HEK293 (cell line): ENCODE data around the gene MLN.

Experiments used
- CTCF ChIA-PET: fragments of 350-600 bp; formaldehyde crosslinking; extraction: SDS; loops from one replicate; lab custom pipeline; 2021; ENCODE audit warnings: antibody characterized with exemption; lab: Yijun Ruan, JAX
- POLR2A ChIA-PET: fragments of 300-600 bp; formaldehyde crosslinking; extraction: SDS; loops from one replicate; lab custom pipeline; 2020; ENCODE audit warnings: antibody characterized with exemption, inconsistent platforms; lab: Yijun Ruan, JAX
- H3K27ac ChIP-seq: fragments of 200-500 bp; sonication (Bioruptor generic); 2 replicates; pipeline ENCODE4 v1.5.1; 2014; ENCODE audit warnings: low read depth, low read length, control low read depth, inconsistent platforms; ENCODE audit errors: extremely low read depth
- H3K36me3 ChIP-seq, 2 experiments: fragments of 200-500 bp in 1 of 2; sonication (Bioruptor generic) in 1 of 2; 1 replicate in 1 of 2; 2 replicates in 1 of 2; pipeline ENCODE4 v1.5.1; 2014 to 2017; ENCODE audit warnings: inconsistent platforms in 2 of 2, low read length in 2 of 2; ENCODE audit not compliant: control insufficient read depth in 2 of 2, insufficient read depth in 1 of 2
- H3K4me1 ChIP-seq: fragments of 200-500 bp; sonication (Bioruptor generic); 2 replicates; pipeline ENCODE4 v1.5.1; 2014; ENCODE audit warnings: mild to moderate bottlenecking, low read length, inconsistent platforms; ENCODE audit not compliant: control insufficient read depth, insufficient read depth
- H3K4me3 ChIP-seq: 2 replicates; pipeline ENCODE4 v1.5.1; 2011; ENCODE audit warnings: low read depth, mild to moderate bottlenecking, control low read depth, low read length, moderate library complexity
- H3K9me3 ChIP-seq: fragments of 200-500 bp; sonication (Bioruptor generic); 2 replicates; pipeline ENCODE4 v1.5.1; 2014; ENCODE audit warnings: low read depth, low read length, inconsistent platforms; ENCODE audit not compliant: control insufficient read depth, insufficient read depth
- ATF2 ChIP-seq: fragments of 450-650 bp; formaldehyde crosslinking; IDR thresholded peaks from 2 replicates; pipeline ENCODE4 v1.5.1; 2016; ENCODE audit warnings: missing biosample characterization, missing genetic modification characterization, low read depth
- CTCF ChIP-seq: fragments of 450-650 bp; formaldehyde crosslinking; IDR thresholded peaks from 2 replicates; pipeline ENCODE4 v1.5.1; 2016; ENCODE audit warnings: missing biosample characterization, missing genetic modification characterization
- INSM2 ChIP-seq: fragments of 450-650 bp; formaldehyde crosslinking; IDR thresholded peaks from 2 replicates; pipeline ENCODE4 v1.5.1; 2016; ENCODE audit warnings: missing biosample characterization, missing genetic modification characterization
- KLF9 ChIP-seq: fragments of 450-650 bp; formaldehyde crosslinking; IDR thresholded peaks from 2 replicates; pipeline ENCODE4 v1.5.1; 2016; ENCODE audit warnings: missing biosample characterization, missing genetic modification characterization, low read depth
- TCF7L2 ChIP-seq: IDR thresholded peaks from 2 replicates; pipeline ENCODE4 v1.6.1; 2011; ENCODE audit warnings: low read depth, mild to moderate bottlenecking, inconsistent platforms, low read length, moderate library complexity, borderline replicate concordance
- WT1 ChIP-seq: fragments of 450-650 bp; formaldehyde crosslinking; IDR thresholded peaks from 2 replicates; pipeline ENCODE4 v1.5.1; 2016; ENCODE audit warnings: missing biosample characterization, missing genetic modification characterization
- ZBTB17 ChIP-seq: fragments of 450-650 bp; formaldehyde crosslinking; IDR thresholded peaks from 2 replicates; pipeline ENCODE4 v1.5.1; 2016; ENCODE audit warnings: missing biosample characterization, missing genetic modification characterization
- ZBTB20 ChIP-seq: fragments of 450-650 bp; formaldehyde crosslinking; IDR thresholded peaks from 2 replicates; pipeline ENCODE4 v1.5.1; 2016; ENCODE audit warnings: missing biosample characterization, missing genetic modification characterization
- ZBTB26 ChIP-seq: fragments of 450-650 bp; formaldehyde crosslinking; optimal IDR thresholded peaks from 2 replicates; pipeline ENCODE3; 2016; ENCODE audit warnings: missing biosample characterization, mild to moderate bottlenecking, missing genetic modification characterization
- ZNF132 ChIP-seq: fragments of 450-650 bp; formaldehyde crosslinking; IDR thresholded peaks from 2 replicates; pipeline ENCODE4 v1.5.1; 2017; ENCODE audit warnings: missing biosample characterization, missing genetic modification characterization, borderline replicate concordance
- ZNF157 ChIP-seq: fragments of 450-650 bp; formaldehyde crosslinking; IDR thresholded peaks from 2 replicates; pipeline ENCODE4 v1.5.1; 2016; ENCODE audit warnings: missing biosample characterization, missing genetic modification characterization
- ZNF16 ChIP-seq: fragments of 450-650 bp; formaldehyde crosslinking; IDR thresholded peaks from 2 replicates; pipeline ENCODE4 v1.5.1; 2016; ENCODE audit warnings: low read depth, missing biosample characterization, missing genetic modification characterization
- ZNF18 ChIP-seq: fragments of 450-650 bp; formaldehyde crosslinking; IDR thresholded peaks from 2 replicates; pipeline ENCODE4 v1.5.1; 2016; ENCODE audit warnings: missing biosample characterization, missing genetic modification characterization
- ZNF24 ChIP-seq: fragments of 450-650 bp; formaldehyde crosslinking; IDR thresholded peaks from 2 replicates; pipeline ENCODE4 v1.5.1; 2016; ENCODE audit warnings: missing biosample characterization, missing genetic modification characterization
- ZNF274 ChIP-seq, 2 experiments: fragments of 200-500 bp in 1 of 2; fragments of 450-650 bp in 1 of 2; sonication (Bioruptor generic) in 1 of 2; formaldehyde crosslinking in 1 of 2; IDR thresholded peaks; 2 replicates each; pipeline versions ENCODE4 v1.5.1 to v1.6.1; 2014 to 2016; ENCODE audit warnings: borderline replicate concordance in 1 of 2, inconsistent platforms in 1 of 2, low read length in 1 of 2, missing biosample characterization in 1 of 2, missing genetic modification characterization in 1 of 2
- ZNF302 ChIP-seq: fragments of 450-650 bp; formaldehyde crosslinking; IDR thresholded peaks from 2 replicates; pipeline ENCODE4 v1.5.1; 2016; ENCODE audit warnings: missing biosample characterization, missing genetic modification characterization, low read depth
- ZNF350 ChIP-seq: fragments of 450-650 bp; formaldehyde crosslinking; IDR thresholded peaks from 2 replicates; pipeline ENCODE4 v1.5.0; 2017; ENCODE audit warnings: missing biosample characterization, mild to moderate bottlenecking, missing genetic modification characterization
- ZNF404 ChIP-seq: fragments of 450-650 bp; formaldehyde crosslinking; IDR thresholded peaks from 2 replicates; pipeline ENCODE4 v1.5.1; 2017; ENCODE audit warnings: missing biosample characterization, missing genetic modification characterization
- ZNF529 ChIP-seq: fragments of 450-650 bp; formaldehyde crosslinking; IDR thresholded peaks from 2 replicates; pipeline ENCODE4 v1.5.1; 2017; ENCODE audit warnings: missing genetic modification characterization, missing biosample characterization; ENCODE audit not compliant: insufficient replicate concordance
- ZNF580 ChIP-seq: fragments of 450-650 bp; formaldehyde crosslinking; IDR thresholded peaks from 2 replicates; pipeline ENCODE4 v1.5.1; 2016; ENCODE audit warnings: missing biosample characterization, missing genetic modification characterization
- ZNF621 ChIP-seq: fragments of 450-650 bp; formaldehyde crosslinking; IDR thresholded peaks from 2 replicates; pipeline ENCODE4 v1.5.1; 2017; ENCODE audit warnings: missing biosample characterization, missing genetic modification characterization
- ZNF629 ChIP-seq: fragments of 450-650 bp; formaldehyde crosslinking; IDR thresholded peaks from 2 replicates; pipeline ENCODE4 v1.5.1; 2017; ENCODE audit warnings: missing biosample characterization, missing genetic modification characterization
- ZNF707 ChIP-seq: fragments of 450-650 bp; formaldehyde crosslinking; IDR thresholded peaks from 2 replicates; pipeline ENCODE4 v1.5.1; 2016; ENCODE audit warnings: missing biosample characterization, missing genetic modification characterization

Gene MLN

GRCh38 chr6:33787346-33787953 is 16.4 kb downstream of the MLN start:
- Histone ChIP-seq H3K36me3 (peaks cover 0 to 40% of the 10 kb centered on the region in 2 experiments; a peak in 1 of 3 replicates), H3K9me3 (no peaks in the 10 kb centered on the region), H3K4me3 (peak overlapping the region; percentile 67), H3K4me1 (peaks cover 9% of the 10 kb centered on the region), H3K27ac (no peak overlapping the region)
- TF ChIP-seq ZNF302 (tag by site-specific recombination) (no peak), ZNF404 (tag by site-specific recombination) (no peak), CTCF (no peak), ZNF629 (tag by site-specific recombination) (no peak), ZNF157 (tag by site-specific recombination) (no peak), ZNF529 (tag by site-specific recombination) (no peak), ZNF707 (tag by site-specific recombination) (no peak)
- ChIA-PET POLR2A (interaction anchor here (0.7 to 1.9 kb wide), 9 partner anchors 14 to 358 kb away, joined by 3 to 11 read pairs (median 4); partner anchors contain the start of gene UQCC2), CTCF (interaction anchor here (0.6 to 3.3 kb wide), 9 partner anchors 9 to 240 kb away, joined by 3 to 24 read pairs (median 5); no protein-coding TSS in a partner anchor)

- no peak overlapping the region for H3K4me3 ChIP-seq
- ChIA-PET POLR2A (interaction anchor here (1.2 to 1.6 kb wide), 2 partner anchors 17 to 90 kb away, joined by 3 to 7 read pairs; no protein-coding TSS in a partner anchor), CTCF (interaction anchor here (0.5 to 3.3 kb wide), 3 partner anchors 15 to 370 kb away, joined by 3 to 24 read pairs (median 12); no protein-coding TSS in a partner anchor)
- no peaks in the 10 kb centered on the region for H3K9me3 ChIP-seq
- H3K27ac ChIP-seq, result no peak overlapping the region
- peaks cover 9% of the 10 kb centered on the region for H3K4me1 ChIP-seq
- peaks cover 0 to 47% of the 10 kb centered on the region in 2 experiments; a peak in 1 of 3 replicates for H3K36me3 ChIP-seq
- TF ChIP-seq ZNF24 (tag by site-specific recombination) (no peak), WT1 (tag by site-specific recombination) (no peak), ZBTB20 (tag by site-specific recombination) (no peak), ZNF350 (tag by site-specific recombination) (no peak), ATF2 (no peak), INSM2 (tag by site-specific recombination) (no peak), ZNF132 (tag by site-specific recombination) (no peak), ZNF274 (IDR thresholded peaks at IDR 0.05; ENCODE audit: low read length) (no peak), ZNF274 (tag by site-specific recombination; IDR thresholded peaks at IDR 0.05; ENCODE audit: borderline replicate concordance) (no peak), ZNF580 (tag by site-specific recombination) (no peak), TCF7L2 (no peak), ZNF18 (no peak), ZBTB26 (tag by site-specific recombination) (no peak), ZNF621 (no peak), KLF9 (tag by site-specific recombination) (no peak), ZBTB17 (tag by site-specific recombination) (no peak), ZNF16 (tag by site-specific recombination) (no peak)
Observed at GRCh38 chr6:33786736-33787135, 17.1 kb downstream of the MLN start.
